NCI-H146 (cell line): ENCODE measurements around the gene CD68.
"Not testable (repeated sequence)": the region's sequence is repeated elsewhere in the genome, so short reads cannot be mapped to it uniquely, and the experiment has no call there.

Experiments used
- DNase-seq: peaks from one replicate; lab custom pipeline; 2025; lab: John Stamatoyannopoulos, UW

CD68 gene

GRCh38 chr17:7613769-7614424 is 34.5 kb downstream of the CD68 start:
- no peak for DNase-seq

DNA sequence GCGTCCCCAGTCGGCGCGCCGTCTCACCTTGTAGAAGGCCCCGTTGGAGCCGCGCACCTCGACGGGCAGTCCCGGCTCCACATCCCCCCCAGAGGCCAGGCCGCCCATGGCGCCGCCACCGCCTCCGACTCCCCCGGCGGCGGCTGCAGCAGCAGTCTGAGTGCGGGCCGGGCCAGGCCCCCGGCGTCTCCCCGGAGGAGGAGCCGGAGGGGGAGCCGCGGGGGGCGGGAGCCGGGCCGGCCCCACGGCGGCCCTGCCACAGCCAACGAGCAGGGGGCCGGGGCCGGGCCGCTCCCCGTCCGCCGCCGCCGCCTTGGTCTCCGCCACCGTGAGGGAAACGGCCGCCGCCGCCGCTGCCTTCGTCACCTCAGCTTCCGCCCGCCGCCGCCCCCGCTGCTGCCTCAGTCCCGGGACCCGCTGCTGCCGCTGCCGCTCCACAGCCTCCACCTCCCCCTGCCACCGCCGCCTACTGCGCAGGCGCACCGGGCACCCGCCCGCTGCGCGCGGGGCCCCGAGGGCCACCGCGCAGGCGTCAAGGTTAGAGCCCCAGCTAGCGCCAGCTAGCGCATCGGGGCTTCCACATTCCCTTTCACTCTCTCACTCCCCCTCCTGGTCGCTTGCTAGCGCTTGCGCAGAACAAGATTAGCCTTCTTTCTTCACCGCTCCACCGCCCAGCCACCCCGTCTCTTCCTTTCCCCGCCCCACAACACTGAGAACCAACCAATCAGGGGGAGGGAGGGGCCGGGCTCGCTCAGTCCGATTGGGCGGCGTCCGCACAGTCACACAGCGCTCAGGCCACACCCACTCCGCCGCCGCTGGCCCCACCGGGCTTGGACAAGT is 35.2 kb downstream of the CD68 start, which contains the start of gene FXR2:
Gene FXR2, minus strand, starts transcription at position 473 of the 840 bp plus-strand sequence. Its CDS starts 365 bp downstream, at position 108.
- DNase-seq: peak; percentile 100

DNA sequence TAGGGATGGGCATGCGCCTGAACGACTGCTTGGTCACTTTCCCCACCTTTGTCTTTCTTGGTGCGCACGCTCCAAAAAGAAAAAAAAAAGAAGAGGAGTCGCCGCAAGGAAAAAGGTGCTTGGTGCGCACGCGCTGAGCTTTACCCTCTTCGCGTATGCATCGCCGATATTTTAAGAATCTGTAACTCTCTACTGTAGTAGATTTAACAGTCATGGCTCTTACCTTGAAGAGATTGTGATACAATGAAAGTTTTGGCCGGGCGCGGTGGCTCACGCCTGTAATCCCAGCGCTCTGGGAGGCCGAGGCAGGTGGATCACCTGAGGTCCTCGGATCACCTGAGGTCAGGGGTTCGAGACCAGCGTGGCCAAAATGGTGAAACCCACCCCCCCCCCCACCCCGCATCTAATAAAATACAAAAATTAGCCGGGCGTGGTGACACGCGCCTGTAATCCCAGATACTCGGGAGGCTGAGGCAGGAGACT is 35.9 kb downstream of the CD68 start:
- no peak for DNase-seq

- no peak for DNase-seq
These were observed 39.2 kb downstream of the CD68 start for GRCh38 chr17:7618608-7619007.

DNA sequence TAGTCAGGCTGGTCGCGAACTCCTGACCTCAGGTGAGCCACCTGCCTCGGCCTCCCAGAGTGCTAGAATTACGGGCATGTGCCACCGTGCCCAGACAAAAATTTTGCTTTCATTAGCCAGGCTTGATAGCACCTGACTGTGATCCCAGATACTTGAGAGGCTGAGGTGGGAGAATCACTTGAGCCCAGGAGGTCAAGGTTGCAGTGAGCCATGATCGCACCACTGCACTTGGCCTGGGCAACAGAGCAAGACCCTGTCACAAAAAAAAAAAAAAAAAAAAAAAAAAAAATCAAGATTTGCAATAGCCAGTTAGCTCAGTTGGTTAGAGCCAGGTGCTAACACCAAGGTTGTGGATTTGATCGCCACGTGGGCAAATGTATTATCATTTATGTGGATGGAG is 41.4 kb downstream of the CD68 start:
- no peak for DNase-seq

GRCh38 chr17:7623661-7624060 is 44.2 kb downstream of the CD68 start:
- DNase-seq: no peak

- DNase-seq: not testable (repeated sequence)
These were observed 46.3 kb downstream of the CD68 start for GRCh38 chr17:7625749-7626148.

GRCh38 chr17:7626307-7626706 is 46.9 kb downstream of the CD68 start:
- DNase-seq: no peak

- no peak for DNase-seq
These were observed 47.5 kb downstream of the CD68 start for GRCh38 chr17:7626956-7627249.

DNA sequence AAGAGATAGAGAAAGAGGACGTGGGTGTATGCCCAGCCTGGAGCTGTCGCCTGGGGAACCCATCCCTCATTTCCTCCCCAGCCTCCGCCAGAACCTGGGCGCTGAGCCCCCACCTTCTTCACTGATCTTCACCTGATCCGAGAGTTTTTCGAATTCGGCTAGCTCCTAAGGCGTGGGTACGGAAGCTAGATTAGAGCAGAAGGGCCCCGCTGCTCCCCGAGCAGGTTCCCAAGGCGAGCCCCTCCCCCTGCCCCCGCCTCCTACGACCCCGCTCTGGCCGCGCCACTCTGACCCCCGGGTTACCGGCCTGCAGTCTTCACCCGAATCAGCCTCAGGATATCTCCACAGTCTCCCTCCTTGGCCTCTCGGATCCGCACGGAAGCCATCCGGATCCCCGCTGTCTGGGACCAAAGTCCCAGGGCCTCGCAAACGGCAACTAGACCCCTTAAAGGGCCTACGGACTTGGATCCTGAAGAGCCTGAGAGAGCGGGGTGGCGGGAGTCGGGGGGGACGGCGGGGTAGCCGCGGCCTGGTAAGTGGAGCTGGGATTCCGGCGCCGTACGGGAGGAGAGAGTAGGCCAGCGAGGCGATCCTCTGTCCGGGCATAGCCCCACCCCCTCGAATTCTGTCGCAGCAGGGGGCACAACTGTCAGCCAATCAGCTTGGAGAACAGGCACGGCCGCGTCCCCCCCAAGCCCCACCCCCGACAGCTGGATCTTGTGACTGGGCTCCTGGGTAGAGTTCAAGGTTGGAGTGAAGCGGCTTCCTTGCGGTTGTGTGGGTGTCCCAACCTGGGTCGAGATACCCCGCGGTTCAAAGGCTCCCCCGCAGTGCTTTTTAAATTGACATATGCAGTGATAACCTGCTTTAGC is 48.0 kb downstream of the CD68 start, which contains the start of gene SAT2:
Gene SAT2, minus strand, starts transcription at position 572 of the 872 bp plus-strand sequence. Its CDS starts 186 bp downstream, at position 386.
- peak; percentile 90 for DNase-seq

DNA sequence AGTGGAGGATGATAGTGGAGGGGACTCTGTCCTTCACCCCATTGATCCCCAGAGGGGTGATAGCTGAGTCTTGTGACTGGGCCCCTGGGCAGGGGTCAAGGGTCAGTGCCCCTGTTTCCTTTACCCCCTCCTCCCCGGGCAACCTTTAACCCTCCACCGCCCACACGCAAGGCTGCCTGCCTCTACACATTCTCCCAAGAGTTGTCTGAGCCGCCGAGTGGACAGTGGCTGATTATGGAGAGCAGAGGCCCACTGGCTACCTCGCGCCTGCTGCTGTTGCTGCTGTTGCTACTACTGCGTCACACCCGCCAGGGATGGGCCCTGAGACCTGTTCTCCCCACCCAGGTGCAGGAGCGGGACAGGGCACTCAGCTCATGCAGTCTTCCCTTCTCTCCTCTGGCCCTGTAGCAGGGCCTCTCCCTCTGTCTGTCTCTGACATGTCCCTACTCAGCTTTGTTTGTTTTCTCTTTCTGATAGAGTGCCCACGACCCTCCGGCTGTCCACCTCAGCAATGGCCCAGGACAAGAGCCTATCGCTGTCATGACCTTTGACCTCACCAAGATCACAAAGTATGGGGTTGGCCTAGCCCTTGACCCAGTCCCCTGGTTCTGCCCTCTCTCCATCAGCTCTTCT is 50.6 kb downstream of the CD68 start, which contains the start of gene SHBG:
Gene SHBG, plus strand, starts transcription at position 197 of the 633 bp plus-strand sequence. Its CDS starts 38 bp downstream, at position 235.
- no peak for DNase-seq
